GM10266 (cell line): ENCODE measurements around the gene GPR146.

Experiments
- DNase-seq: peaks from one replicate; pipeline ENCODE4 v3.0.0; 2012; ENCODE audit errors: extremely low spot score
- CTCF ChIP-seq: IDR thresholded peaks from 2 replicates; pipeline ENCODE4 v1.5.1; 2012; ENCODE audit warnings: mild to moderate bottlenecking, low read depth; ENCODE audit not compliant: control insufficient read depth, insufficient read depth; ENCODE audit errors: missing control alignments

The GPR146 gene

GRCh38 chr7:1008733-1009363 lies 35.5 kb upstream of the GPR146 start:
- TF ChIP-seq CTCF, result no peak
- DNase-seq, result no peak

- no peak for TF ChIP-seq CTCF
- no peak for DNase-seq
These were observed 34.6 kb upstream of the GPR146 start for GRCh38 chr7:1009747-1010146.

GRCh38 chr7:1010226-1010625 lies 34.1 kb upstream of the GPR146 start:
- TF ChIP-seq CTCF, result no peak
- no peak for DNase-seq

- TF ChIP-seq CTCF, result no peak
- no peak for DNase-seq
These were observed 32.9 kb upstream of the GPR146 start for GRCh38 chr7:1011297-1012003.

GRCh38 chr7:1012004-1012715 lies 32.2 kb upstream of the GPR146 start:
- DNase-seq, result no peak
- TF ChIP-seq CTCF, result peak; percentile 5

GRCh38 chr7:1012716-1013095 lies 31.6 kb upstream of the GPR146 start:
- DNase-seq, result no peak
- TF ChIP-seq CTCF, result no peak

- TF ChIP-seq CTCF, result no peak
- no peak for DNase-seq
These were observed 30.8 kb upstream of the GPR146 start for GRCh38 chr7:1013581-1013980.
